CD1c-positive myeloid dendritic cell (primary cell): ENCODE measurements around the gene NDST3.

ENCODE experiments used
- DNase-seq: peaks from one replicate; pipeline ENCODE4 v3.0.0-alpha.2; 2016; ENCODE audit errors: extremely low spot score

The NDST3 gene

DNA sequence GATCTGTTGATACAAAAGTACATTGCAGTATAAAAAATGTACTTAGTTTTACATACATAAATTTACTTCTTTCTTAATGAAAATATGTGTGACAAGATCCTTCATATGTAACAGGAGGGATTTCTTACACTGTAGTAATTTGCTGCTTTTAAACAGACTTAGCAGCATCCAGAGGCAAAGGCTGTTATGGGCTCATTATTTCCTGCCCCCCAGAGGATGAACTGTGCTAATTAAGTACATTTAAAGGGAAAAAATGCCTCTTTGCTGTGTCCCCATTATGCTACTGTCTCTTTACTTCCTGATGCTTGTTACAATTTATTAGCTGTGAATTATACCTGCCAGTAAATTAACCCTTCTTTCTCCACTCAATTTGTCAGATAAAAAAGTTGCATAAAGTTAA, 47.1 kb downstream of the NDST3 start:
- no peak for DNase-seq

DNA sequence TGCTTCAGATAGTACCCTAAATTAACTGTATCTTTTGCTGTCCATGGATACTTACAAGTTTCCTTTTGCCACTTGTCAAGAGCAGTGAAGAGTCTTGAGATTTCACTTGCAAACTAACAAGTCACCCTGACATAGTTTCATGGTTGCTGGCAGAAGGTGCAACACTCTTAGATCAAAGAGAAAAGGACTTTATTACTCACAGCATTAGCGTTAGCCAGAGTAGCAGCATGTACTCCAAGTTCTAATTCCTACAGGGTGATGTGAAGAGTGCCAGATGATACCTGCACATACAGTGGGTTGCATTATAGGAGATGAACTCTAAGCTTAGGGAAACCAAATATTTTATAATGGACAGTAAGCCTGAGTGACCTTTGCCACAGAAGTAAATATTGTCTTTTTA, 47.9 kb downstream of the NDST3 start:
- no peak for DNase-seq

DNA sequence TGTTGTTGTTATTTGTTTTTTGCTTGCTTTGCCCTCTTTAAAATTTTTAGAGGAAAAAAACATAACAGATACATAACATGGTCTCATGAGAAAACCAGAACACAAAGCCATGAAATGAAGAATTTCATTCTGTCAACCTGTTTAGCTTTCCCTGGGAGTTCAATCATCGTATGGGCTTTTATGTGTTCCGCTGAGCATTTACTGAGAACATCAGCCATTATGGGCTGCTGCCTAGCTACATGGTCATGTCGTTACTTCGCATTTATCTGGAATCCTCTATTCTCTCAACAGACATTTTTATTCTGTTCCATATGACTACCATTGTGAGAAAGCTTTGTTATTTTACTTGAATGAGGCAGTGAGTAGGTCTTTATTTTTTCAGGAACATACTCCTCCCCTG, 51.4 kb downstream of the NDST3 start:
- DNase-seq: no peak

DNA sequence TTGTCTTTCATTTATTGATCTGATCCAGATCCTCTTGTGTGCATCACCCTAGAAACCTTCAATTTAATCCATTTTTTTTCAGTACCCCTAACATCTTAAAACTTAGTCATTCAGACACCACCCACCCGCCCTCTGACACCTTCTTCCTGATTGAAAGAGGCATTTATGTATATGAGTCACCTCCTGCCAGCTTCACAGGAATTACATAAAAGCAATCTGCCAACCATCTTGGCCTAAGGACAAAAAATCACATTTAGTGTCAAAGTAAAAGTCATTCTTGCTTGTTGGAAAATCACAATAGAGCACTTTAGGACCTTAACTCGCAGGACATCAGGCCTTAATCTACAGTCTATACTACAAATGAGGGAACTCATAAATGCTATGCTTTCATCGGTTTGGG, 52.1 kb downstream of the NDST3 start:
- no peak for DNase-seq

DNA sequence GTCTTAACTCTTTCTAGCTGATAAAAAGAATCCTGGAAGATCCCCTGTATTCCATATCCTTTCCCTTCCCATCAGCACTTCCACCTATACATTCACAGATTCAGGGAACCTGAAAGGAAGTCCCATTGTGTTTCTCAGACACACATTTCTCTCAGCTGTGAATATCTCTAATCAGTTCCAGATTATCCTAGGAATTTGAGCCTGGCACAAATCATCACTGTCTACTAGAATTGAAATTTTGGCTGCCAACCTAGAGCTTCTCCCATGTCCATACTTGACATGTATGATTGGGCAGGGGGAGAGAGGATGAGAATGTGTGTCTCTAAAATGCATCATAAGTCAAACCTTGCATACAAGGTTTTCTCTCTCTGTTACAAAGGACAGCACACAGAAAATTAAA, 53.1 kb downstream of the NDST3 start:
- no peak for DNase-seq

DNA sequence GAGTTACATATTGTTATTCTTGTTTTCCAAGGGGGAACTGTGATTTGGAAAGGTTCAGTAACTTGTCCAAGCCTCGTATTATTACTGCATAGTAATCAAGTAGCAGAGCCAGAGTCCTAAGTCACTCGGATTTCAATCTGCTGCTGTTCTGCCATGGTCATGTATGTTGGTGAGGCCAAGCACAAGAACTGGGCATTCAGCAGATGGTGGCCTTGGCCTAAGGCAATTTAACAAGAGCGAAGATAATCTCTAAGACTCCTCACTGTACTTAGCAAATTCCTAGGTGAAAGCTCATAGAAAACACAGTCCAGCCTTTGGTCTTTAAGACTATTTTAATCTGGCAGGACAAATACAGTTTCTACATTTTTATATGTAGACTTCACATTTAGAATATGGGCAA, 64.8 kb downstream of the NDST3 start:
- DNase-seq: no peak

DNA sequence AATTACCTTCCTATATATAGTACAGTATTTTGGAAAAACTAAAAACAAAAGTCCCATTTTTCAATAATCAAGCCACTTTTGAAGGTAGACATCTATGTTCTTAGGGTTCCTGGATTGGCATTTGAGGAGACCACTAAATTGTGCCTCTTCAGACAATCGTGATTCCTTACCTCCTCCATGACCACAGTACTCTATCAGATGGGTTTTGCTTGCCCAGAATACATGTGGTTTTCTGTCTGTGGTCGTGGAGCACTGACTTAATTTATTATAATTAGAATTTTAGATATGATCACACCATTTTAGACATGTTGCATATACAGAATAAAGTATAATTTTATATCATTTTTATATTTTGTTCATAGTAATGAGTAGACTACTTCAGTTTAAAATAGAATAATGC, 67.9 kb downstream of the NDST3 start:
- DNase-seq: no peak

DNA sequence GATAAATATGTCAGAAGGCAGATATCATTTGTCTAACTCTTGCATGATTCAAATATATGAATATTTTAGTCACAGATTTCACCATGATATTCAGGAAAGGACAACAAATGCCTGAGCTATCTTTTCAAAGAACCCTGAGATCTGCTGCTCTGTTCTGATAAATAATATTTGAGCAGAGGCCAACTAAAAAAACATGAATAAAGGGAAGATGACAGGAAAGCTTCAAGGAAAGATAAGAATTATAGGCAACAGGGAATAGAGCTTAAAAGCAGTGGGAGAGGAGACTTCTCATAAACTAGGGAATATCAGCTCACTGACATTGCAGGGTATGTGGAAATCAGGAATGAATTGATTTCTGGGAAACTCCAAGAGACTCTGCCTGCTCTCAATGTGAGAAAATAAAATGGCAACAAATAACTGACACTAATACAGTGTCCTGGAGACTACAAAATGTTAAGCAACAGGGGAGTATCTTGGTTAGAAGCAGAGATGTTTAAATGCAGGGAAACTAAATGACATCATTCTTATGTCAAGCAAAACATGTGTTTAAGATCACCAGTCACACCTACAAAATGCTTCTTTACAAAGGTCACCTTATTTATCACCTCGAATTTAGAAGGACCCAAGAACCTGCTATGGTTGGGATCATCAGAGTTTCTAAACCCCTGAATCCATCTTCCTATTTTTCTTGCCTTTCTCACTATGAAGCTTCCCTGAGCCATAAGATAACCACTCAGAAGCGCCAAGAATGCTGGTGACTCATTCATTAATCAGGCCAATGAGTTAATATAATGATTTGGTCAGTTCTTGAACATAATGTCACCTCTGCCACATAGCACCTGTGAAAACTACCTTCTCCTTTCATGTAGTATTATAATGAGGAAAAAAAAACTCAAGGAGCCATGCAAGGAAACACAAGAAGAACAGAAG, 78.1 kb downstream of the NDST3 start:
- no peak for DNase-seq

DNA sequence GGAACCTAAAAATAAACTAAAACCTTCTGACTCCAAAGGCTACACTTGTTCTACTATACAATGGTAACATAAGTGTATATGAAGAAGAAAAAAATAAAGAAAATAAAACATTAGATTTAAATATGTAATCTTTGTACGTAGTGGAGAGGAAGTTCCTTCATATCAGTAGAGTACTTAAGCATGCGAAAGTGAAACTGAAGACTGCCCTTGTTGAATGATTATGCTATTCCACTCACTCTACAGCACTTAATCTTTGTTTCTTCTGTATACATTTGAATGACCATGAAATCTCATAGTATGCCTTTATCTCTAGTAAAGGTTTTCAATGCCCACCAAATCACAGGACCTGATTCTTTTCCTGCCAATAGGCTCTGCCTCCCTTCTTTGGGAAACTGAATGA, 78.9 kb downstream of the NDST3 start:
- no peak for DNase-seq

DNA sequence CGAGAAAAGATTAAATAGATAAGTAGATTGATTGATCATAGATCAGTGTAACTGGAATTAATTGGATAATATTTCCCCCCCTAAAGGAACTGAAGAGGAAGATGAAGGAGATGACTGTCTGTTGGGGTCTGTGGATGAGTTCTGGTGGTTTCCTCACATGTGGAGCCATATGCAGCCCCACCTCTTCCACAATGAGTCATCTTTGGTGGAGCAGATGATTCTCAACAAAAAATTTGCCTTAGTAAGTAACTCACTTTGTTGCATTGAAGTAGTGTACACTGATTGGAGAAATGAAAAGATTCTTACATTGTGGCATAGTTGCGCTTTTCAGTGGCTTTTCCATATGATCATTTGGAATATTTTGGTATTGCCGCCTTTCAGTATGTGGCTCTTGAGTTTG, 80.4 kb downstream of the NDST3 start:
- no peak for DNase-seq

DNA sequence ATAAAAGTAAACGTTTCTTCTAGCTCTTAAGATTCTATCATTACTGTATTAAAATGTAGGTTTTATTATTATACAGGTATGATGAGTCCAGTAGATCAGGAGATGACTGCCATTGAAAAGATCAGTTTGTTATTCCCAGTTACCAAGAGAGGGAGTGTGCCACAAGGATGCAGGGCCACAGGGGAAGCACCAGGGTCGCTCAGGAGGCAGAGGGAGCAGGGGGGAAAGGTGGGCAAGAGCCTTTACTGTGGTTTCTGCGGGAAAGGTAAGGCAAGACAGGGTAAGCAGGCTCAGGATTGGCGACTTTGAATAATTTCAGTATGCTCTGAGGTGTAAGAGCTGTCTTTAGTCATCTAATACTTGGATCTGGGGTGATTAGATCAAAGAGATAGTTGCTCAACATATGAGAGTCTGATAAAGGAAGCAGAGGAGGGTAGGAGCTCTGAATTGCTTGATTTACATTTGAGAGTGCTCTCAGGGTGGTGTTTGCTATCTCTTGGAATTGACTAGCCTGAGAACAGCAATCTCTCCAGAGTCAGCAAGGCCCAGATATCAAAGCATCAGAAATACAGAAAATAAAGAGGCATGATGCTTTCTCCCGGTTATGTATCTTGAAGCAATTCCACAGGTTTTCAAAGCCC, 86.0 kb downstream of the NDST3 start:
- DNase-seq: no peak

DNA sequence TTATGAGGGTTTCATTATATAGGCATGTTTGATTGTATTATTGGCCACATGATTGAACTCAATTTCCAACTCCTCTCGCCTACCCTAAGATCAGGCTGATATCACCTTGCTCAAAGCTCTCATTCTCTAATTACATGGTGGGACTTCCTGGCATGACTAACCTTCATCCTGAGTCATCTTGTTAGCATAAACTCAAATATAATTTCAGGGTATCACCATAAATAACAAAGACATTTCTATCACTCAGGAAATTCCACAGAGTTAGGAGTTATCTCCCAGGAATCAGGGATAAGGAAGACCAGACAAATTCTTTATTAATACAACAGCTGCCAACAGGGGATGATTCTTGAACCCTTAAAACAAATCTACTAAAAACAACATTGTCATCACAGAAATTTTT, 90.7 kb downstream of the NDST3 start:
- no peak for DNase-seq

DNA sequence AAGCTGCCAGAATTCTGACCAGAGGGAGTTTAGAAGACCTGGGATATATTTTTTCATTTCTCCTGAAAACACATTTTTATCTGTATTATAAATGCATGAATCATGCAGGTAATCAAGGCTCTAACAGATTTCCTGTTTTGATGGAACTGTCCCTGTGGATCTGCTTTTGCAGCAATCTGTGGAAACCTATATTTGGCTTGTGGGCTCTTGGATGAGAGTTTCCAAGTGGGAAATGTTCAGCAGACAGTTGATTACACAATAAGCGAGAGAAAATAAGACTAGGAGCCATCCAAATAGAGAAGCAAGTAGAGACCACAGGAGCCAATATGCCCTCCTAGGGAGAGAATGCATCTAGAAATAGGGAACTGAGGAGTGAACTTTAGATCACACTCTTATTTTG, 105.0 kb downstream of the NDST3 start:
- no peak for DNase-seq

DNA sequence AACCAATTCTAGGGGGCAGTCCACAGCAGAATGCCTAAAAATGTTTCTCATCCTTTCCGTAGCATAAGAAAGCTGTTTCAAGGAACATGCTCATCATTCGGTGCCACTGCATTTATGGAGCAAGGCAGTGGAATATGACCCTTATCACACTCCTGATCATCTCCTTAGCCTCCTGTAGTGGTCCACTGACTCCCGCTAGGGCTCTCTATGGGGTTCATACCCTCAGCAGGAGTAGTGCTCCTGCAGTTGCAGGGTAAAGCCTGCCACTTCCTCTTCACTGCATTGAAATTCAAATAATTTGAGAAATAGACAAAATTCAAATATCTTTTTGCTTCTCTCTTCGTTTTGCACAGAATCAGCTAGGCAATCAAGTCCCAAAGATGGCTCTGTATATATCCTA, 107.0 kb downstream of the NDST3 start:
- no peak for DNase-seq

DNA sequence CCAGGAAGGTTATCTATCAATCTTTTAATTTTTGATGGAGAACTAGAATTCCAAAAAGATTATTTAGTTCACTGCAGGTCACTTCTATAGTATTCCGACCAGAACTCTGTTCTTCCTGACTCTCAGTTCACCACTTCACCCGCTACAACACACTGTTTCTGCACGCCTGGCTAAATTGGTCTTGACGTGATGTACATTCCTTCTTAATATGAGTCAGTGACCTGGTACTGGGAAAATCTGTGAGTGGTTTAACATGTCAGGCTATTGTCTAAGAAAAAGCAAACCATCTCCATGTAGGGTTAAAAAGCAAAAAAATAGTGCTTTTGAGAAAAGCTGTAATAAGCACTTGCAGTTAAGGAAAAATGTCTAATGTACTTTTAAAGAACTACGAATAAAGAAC, 120.4 kb downstream of the NDST3 start:
- no peak for DNase-seq

DNA sequence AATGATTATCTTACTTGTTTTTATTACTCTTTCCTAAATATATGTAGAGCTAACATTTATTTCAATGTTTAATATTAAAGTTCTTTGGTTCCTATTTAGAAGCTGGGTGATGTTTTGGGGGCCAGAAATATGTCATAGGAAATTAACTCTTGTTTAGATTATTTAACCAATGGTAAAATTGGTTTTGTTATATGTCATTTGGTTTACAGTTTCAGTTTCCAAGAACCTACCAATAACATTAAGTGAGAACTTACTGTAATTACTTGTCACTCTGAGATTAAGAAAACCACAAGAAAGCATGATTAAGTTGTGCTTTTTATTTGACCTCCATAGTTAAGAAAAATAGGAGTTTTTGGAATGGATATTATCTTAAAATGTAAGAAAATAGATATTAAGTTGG, 121.2 kb downstream of the NDST3 start:
- no peak for DNase-seq

DNA sequence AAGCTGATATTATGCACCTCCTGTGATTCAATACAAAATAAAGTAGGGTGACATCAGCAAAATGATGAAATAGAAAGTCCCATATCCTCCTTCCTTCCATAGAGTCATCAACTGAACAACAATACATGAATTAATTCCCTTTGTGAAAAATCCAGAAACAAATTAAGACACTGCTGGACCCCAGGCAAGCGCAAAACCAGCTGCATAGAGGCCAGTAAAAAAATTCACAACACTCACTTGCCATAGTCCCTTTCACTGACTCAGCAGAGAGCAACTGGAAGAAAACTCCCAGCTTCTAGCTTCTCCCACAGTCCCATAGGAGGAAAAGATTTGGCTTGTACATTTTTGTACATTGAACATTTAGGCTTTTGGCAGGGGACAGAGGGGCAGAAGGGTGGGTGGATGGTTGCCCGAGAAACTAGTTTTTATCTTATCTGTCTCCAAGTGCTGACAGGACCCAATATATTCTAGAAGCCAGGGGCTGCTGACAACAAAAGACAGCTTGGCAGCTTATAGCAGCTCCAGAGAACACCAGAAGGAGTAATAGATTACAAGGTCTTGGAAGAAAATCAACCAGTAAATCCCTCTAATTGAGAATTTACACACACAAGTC, 124.6 kb downstream of the NDST3 start:
- DNase-seq: no peak

DNA sequence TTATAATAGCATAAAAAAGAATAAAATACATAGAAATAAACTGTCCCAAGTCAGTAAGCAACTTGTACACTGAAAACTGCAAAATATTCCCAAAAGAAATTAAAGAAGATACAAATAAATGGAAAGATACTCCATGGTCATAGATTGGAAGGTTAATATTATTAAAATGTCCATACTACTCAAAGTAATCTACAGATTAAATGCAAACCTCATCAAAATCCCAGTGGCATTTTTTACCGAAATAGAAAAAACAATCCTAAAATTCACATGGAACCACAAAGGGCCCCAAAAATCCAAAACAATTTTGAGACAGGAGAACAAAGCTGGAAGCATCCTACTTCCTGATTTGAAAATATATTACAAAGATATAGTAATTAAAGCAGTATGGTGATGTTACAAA, 133.0 kb downstream of the NDST3 start:
- no peak for DNase-seq

DNA sequence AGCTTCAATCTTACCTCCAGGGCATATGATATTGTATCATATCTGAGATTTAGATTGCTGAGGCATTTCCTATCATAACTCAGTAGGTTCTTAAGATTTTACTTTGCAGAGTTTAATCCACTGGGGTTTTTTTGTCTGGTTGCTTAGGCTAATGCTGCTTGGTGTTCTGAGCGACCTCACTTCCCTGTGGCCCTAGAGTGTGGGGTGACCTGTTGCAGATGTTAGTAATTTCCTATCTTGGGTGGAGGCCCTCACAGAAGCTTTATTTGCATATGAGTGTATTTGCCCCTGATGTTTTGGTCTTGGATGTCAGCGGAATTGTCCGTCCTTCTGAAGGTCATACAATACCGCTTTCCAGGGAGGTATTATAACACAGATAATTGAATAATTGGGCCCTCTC, 137.1 kb downstream of the NDST3 start:
- DNase-seq: no peak

DNA sequence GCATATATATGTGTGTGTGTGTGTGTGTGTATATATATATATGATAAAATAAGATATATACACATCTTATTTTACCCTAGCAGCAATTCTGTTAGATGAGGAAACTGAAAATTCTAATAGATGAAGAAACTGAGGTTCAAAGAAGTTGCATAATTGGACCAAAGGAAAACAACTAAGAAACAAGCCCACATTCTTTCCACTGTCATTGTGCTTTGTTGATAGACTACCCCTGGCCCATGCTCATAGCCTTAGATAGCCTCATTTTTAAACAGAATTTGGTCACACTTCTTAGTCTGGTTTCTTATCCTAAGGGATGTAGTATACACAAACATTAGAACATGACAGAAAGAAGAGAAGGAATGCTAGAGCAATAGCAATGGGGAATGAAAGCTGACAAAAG, 138.8 kb downstream of the NDST3 start:
- DNase-seq: no peak

DNA sequence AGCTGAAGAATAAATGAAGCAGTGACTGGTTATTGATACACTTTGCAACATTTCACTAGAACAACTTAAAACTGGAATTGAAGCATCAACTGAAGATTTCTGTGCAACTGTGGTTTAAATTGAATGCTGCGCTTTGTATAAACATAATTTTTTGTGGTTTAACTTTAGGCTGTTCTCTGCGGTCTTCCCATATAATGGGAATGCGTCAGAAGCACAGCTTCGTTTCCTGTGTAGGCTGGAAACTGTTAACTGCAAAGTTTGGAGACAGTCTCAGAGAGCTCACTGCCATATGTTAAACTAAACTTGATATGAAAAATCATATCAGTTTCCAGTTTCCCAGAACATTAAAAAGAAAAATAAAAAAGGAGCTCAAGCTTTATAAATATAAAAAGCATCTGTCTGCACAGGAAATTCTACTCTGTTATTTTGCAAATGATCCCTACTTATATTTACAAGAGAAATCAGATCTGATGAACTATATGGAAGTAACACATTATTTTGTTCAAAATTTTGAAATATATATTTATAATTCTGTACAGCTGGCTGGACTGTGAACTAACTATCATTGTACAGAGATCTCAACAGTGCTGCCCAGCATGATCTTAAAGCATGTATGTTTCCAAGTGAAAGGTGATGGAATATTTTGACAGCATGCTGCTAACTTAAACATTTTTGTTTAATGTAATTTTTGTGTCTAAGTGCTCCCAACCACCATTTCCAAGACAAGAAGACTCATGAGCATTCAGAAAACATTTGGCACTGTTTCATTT, 139.9 kb downstream of the NDST3 start:
- no peak for DNase-seq

DNA sequence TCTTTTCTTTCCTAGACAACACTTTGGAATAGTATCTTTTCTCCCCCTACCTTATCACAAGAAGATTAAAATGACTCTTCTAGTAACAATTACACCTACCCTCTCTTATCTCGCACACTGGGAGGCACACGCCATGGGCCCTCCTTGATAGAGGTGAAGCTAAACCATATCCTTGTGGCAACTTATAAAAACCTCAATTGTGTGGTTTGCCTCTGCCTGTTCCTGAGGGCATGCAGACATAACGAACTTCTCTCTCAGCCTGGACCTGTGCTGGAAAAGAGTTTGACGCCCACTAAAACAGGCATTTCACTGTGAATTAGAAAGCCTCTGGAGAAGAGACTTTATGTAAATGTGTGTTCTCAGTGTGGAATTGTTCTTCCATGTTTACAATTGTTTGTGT, 141.2 kb downstream of the NDST3 start:
- DNase-seq: no peak
